RKO (cell line): Measurements from ENCODE around the gene SULT2B1.
A peak's percentile ranks its signal among the peaks of the same experiment; 100 is the strongest.
"Not testable (repeated sequence)": the region's sequence is repeated elsewhere in the genome, so short reads cannot be mapped to it uniquely, and the experiment has no call there.

Experiments
- DNase-seq: peaks from one replicate; pipeline ENCODE4 v3.0.0-alpha.2; 2016; ENCODE audit warnings: low spot score

The SULT2B1 gene

DNA sequence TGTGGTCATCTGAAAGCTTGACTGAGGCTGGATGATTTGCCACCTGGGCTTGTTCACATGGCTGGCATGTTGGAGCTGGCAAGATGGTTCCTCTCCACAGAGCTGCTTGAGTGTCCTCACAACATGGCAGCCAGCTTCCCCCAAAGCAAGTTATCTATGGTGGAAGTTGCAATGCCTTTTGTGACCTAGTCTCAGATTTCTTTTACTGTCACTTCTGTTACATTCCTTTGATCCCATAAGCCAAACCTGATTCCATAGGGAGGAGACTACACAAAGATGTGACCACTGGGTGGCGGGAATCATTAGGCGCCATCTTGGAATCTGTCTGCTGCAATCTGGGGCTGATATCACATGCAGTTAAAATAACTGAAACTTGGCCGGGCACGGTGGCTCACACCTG, 22.8 kb upstream of the SULT2B1 start:
- no peak for DNase-seq

DNA sequence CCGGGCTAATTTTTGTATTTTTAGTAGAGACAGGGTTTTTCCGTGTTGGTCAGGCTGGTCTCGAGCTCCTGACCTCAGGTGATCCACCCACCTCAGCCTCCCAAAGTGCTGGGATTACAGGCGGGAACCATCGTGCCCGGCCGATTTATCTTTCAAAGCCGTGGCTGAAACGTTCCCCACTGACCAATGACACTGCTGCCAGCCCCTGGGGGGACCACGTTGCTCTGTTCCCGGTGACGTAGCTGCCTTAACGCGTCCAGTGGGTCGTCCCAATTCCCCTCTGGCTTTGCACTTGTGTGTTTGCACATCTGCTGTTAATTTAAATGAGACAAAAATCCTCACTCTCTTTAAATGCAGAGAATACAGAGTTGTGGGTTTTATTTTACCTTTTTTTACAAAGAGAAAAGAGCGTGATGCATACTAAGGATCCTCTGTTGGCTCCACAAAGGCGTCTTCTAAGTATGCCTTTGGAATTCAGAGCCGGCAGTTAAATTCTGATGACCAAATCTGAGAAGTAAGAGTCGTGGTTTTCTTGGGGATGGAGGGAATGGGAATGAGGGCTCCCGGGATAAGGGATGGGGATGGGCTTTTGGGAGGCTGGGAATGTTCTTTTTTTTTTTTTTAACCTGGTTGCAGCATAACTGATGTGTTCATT, 21.8 kb upstream of the SULT2B1 start:
- DNase-seq = no peak

DNA sequence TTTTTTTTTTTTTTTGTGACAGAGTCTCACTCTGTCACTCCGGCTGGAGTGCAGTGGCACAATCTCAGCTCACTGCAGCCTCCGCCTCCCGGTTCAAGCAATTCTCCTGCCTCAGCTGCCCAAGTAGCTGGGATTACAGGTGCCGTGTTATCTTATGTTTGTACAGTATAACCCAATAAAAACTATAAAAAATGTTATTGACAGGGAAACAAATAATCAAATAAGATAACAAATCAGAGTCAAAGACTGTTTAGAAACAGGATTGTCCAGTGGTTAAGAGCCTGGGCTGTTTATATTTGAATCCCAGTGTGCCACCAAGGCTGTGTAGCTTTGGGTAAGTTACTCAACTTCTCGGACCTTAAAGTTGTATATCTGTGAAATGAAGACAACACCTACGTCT, 21.2 kb upstream of the SULT2B1 start:
- DNase-seq = no peak

DNA sequence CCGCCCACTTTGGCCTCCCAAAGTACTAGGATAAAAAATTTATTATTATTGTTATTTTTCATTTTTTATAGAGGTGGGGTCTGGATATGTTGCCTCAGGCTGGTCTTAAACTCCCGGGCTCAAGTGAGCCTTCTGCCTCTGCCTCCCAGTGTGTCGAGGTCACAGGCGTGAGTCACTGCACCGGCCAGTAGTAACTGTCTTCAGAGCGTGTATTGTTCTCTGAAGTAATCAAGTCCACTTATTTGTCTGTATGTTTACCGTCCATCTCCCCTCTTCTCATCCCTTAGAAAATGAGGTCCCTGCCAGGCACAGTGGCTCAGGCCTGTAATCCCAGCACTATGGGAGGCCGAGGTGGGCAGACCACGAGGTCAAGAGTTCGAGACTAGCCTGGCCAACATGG, 18.2 kb upstream of the SULT2B1 start:
- DNase-seq = no peak

DNA sequence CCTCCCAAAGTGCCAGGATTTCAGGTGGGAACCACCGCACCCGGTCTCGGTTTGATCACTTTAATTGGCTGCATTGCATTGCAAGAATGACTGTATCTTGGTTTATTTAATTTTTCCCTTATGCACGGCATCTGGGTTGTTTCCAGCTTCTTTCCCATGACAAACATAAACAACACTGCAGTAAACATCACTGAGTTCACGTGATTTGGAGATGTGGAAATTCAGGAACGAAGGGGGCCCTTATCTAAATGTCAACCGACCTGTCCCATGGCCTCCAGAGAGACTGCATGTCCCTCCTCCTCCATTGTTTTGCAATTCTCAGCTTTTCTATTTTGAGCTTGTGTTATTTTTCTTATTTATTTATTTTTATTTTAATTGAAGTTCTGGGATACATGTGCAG, 14.4 kb upstream of the SULT2B1 start:
- no peak for DNase-seq

DNA sequence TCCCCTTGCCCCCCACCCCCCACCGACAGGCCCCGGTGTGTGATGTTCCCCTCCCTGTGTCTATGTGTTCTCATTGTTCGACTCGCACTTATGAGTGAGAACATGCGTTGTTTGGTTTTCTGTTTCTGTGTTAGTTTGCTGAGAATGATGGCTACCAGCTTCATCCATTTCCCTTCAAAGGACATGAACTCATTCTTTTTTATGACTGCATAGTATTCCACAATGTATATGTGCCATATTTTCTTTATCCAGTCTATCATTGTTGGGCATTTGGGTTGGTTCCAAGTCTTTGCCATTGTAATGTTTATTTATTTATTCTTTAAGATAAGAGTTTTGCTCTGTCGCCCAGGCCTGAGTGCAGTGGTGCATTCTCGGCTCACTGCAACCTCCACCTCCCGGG, 13.9 kb upstream of the SULT2B1 start:
- DNase-seq = not testable (repeated sequence)

DNA sequence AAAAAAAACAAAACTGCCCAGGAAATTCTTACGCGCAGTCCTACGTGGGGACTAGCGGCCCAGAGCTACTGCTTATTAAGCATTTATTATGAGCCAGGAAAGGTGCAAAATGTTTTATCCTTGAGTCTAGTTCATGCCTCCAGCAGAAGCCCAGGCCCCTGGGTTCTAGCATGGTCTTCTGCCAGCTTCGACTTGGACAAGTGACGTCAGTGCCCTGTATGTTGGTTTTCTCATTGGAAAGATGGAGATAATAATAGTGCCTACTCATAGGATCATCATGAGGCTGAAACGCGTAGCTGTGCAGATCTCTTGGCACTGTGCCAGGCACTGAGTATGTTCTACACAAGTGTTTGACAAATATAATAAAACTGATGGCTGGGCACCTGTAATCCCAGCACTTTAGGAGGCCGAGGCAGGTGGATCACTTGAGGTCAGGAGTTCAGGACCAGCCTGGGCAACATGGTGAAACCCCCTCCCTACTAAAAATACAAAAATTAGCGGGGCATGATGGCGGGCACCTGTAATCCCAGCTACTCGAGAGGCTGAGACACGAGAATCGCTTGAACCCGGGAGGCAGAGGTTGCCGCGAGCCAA, 12.4 kb upstream of the SULT2B1 start:
- peak; percentile 81 for DNase-seq

DNA sequence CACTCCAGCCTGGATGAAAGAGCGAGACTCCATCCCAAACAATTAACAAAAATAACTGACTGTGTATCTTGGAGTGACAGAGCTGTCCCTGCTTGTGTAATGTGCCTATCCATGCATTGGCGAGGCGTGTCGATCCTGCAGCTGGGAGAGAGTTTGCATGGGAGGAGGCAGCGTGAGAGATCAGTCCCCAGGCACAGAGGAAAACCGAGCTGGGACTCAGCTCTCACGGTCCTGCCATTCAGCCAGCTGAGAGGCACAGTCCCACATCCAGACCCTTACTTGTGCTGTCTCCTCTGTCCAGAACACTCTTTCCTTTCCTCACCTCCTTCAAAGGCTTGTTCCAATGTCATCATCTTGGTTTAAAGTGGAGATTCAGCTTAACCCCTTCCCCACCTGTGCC, 11.9 kb upstream of the SULT2B1 start:
- no peak for DNase-seq

DNA sequence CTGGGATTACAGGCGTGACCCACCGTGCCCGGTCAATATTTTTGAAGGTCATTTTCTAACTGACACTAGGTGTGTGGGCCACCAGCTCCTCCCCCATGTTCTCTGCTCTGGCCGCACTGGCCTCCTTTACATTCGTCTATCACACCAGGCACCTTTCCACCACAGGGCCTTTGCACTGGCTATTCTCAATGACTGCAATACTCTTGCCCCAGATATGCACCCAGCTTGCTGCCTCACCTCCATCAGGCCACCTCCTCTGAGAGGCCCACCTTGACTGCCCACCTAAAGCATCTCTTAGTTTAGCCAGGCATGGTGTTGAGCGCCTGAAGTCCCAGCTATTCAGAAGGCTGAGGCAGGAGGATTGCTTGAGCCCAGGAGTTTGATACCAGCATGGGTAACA, 10.2 kb upstream of the SULT2B1 start:
- DNase-seq = no peak

DNA sequence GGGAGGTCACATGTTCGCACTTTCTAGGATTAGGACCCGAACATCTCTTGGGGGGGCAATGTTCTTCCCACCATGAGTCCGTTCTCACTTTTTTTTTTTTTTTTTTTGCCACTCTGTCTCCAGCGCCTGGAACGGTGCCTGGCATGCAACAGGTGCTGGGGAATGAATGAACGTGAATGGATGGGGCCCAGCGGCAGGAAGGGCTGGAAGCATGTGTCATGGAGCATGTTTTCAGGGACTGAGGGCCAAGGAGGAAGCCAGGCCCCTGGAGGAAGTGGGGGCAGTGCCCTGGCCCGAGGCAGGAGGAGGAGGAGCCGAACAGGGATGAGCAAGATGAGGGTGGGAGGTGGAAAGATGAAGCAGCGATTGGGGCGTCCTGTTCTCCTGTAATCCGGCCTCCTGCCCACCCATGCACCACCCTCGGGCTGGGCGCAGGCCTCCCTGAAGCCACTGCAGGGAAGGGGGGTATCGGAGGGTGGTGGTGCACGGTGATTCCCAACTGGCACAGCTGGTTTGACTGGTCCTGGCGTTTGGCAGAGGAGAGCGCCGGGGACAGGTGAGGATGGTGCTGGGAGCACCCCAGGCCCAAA, 8.8 kb upstream of the SULT2B1 start:
- DNase-seq = peak; percentile 78

DNA sequence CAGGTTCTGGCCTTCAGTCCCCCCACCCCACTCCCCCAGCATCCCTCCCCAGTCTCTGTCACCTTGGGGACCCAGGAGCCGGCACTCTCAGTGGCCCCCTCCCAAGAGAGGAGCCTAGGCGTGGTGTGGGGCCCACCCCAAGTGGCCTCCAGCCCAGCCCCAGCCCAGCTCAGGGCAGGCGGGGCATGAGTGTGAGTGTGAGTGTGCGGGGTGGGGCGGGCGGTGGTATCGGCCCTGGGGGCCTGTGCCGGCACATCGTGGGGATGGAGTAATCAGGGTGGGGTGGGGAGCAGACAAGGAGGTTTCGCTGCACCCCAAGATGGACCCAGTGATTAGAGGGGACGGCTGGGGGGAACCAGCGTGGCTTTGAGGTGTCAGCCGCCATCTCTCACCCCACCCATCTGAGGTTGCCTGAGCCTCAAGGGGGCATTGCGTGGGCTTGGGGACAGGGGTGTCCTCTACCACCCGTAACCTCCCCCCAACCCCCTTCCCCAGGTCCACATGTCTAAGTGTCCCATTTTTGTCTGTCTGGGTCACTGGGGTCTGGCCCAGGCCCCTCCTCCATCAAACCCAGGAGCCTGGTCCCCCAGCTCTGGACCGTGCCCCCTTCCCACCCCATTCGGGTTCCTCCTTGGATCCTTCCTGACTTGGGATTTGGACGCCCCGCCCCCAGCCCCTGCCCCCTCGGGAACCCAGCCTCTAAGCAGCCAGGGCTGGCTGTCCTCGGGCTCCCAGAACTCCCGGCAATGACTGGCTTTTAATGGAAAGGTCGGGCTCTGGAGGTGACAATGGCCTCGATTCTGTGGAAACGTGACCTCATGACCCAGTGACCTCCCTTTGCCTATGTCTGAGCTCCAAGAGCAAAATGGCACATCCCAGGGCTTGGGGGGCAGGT, 6.9 kb upstream of the SULT2B1 start:
- no peak for DNase-seq

DNA sequence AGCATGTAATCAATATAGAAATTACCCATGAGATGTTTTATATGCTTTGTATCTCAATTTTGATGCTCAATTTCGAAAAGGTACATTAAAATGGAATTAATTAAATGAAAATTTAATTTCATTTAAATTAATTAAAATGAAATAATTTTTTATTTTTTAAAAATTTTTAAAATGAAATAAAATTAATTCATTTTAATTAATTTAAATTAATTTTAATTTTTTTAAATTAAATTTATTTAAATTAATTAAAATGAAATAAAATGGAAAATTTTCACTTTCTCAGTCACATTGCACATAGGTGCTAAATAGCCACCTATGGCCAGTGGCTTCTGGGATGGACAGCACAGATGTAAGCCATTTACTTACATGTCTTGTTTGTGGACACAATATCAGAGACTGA, 4.2 kb upstream of the SULT2B1 start:
- DNase-seq = no peak

DNA sequence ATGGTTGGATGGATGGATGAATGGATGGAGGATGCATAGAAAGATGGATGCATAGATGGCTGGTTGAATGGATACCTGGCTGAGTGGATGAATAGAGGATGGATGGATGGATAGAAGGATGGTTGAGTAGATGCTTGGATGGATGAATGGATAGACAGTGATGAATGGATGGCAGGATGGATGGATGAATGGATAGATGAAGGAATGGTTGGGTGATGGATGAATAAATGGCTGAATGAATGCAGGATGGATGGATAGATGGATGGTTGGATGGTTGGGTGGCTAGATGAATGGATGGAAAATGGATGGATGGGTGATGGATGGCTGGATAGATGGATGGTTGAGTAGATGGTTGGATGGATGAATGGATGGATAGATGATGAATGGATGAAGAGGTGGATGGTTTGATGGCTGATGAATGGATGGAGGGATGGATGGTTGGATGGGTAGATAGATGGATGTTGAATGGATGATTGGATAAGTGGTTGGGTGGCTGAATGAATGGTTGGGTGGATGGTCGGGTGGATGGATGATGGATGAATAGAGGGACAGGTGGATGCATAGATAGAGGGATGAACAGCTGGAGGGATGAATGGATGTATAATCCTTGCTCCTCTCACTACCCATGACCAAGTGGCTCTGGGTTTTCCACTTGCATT, 3.6 kb upstream of the SULT2B1 start:
- no peak for DNase-seq

DNA sequence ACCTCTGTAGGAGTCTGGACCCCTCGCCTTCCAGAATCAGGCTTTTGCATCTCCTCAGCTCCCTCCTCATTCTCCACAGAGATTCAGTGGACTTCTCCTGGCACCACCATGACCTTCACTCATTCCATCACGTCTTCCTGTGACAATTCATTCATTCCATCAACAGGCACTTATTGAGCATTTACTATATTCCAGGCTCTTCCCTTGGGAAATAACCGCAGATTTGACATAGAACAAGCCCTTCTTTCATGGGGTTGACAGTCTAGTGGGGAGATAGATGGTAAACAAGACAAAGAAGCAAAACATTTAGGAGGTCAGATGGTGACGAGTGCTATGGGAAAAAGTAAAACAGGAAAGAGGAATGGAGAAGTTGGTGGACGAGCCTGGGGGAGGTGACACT, 2.6 kb upstream of the SULT2B1 start:
- no peak for DNase-seq

DNA sequence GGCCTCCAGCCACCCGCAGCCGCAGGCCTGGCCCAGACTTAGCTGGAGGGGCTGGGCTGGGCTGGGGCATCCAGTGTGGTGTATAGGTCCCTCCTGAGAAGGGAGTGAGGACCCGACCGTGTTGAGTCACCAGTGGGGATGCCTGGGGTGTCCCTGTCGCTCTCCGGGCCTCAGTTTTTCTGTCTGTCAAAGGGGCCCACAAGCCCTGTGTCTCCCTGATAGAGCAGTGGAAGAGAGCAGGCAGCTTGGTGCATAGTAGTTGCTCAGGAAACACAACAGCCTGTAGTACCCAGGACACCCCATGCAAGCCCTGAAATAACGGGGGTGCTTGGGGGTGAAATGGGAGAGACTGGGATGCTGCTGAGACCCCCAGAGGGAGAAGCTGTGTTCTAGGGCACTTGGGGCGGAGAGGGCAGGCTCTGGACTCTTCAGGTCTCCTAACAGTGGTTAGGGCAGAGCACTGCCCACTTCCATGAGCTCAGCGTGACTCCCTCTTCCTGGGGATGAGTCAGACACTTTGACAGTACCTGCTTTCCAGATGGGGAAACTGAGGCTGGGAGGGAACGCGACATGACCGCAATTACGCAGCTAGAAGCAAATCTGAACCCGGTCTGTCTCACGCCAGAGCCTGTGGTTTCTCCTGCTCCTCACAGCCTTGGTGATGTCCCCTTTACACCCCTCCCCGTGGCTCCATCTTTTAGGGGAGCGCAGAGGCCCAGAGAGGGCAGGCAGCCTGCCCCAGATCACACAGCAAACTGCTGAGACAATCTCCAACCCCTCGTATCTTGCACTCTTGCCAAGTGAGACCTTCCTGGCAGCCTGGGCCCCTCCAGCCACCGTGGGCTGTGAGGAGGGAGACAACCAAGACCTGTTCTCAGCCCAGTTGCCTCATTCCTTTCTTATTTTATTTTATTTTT, 692 bp downstream of the SULT2B1 start:
- DNase-seq = peak; percentile 36

DNA sequence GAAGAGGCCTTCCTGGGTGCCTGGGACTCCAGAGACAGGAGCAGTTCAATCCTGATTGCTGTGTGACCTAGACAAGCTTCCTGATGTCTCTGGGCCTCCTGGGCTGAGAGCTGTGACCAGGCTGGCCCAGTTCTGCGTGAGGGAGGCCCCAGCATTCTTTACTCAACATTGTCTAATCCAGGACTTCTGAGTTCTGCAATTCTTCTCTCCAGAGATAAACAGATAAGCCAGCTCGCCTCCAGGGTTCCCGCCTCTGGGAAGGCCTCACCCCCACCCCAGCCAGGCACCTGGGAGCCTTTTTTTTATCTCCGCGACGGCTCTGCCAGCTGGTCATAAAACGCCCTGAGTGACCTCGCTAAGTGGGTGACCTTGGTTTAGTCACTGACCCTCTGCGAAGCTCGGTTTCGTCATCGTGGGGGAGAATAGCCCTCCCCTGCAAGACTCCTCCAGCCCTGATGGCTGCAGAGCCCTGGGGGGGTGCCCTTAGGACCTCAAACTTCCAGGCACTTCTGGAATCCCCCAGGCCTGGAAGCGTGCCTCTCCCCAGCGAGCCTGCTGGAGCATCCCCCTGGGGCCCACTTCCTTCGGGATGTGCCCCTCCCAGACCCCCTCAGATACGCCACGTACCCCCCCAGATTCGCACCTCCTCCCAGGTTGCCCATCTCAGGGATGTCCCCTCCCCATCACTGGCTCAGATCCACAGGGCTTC, 1.9 kb downstream of the SULT2B1 start:
- peak; percentile 60 for DNase-seq

DNA sequence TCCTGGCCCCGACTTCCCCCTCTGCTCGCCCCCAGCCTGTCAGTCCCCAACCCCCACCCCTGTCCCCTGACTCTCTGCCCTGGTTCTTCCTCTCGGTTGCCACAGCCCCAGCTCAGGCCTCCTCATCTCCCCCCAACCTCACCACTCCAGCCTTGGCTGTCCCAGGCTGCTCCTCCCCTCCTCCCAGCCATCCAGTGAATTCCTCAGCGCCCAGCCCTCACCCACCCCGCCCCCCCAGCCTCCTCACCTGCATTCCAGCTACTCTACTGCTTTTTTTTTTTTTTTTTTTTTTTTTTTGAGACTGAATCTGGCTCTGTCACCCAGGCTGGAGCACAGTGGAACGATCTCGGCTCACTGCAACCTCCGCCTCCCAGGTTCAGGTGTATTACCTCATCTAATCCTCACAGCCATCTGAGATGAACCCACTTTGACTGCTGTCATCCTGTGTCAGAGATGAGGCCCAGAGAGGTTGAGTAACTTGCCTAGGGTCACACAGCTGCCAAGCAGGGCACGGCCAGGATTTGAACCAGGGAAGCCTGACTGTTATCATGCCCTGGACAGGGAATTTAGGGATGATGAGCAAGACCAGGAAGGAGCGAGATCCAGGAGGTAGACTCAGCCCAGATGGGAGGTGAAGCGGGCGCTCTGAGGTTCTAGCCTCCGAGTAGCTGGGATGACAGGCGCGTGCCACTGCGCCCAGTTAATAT, 2.6 kb downstream of the SULT2B1 start:
- no peak for DNase-seq

DNA sequence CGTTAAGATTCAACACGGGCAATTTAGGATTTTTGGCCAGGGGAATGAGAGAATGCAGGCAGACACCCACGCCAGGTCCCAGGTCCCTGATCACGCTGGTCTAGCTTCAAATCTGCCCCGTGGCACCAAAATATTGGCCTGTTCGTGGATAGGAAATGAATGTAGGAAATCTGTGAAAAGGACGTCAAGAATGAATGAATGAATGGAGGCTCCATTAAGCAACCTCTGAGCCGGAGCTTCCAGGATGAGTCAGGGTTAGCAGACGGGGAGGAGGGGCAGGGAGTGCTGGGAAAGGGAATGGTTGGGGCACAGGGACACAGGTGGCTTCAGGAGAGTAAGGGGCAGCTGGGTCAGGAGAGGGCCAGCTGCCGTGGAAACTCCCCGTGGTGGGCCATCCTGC, 4.2 kb downstream of the SULT2B1 start:
- peak; percentile 49 for DNase-seq

DNA sequence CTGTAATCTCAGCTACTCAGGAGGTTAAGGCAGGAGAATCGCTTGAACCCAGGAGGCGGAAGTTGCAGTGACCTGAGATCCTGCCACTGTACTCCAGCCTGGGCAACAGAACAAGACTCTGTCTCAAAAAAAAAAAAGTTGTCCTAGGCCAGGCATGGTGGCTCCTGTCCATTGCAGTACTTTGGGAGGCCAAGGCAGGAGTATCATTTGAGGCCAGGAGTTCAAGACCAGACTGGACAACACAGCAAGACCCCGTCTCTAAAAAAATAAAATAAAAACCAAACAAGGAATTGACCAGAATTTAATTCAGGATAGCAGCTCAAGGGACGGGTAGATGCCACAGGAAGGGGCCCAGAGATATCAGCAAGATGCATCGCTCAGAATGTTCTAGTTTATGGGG, 4.9 kb downstream of the SULT2B1 start:
- no peak for DNase-seq
